ENCODE results near the gene EIF3D.
"Not testable (repeated sequence)": the region's sequence is repeated elsewhere in the genome, so short reads cannot be mapped to it uniquely, and the experiment has no call there.

Gene EIF3D

GRCh38 chr22:36532466-36532865, 3.5 kb upstream of the EIF3D start:
- peaks cover 1% of the 10 kb centered on the region for H3K36me3 ChIP-seq (ENCODE audit: control insufficient read depth, insufficient read depth, low read length)
- no peaks in the 10 kb centered on the region for H3K4me1 ChIP-seq (ENCODE audit: control insufficient read depth, insufficient read depth, low read length, poor library complexity, severe bottlenecking)
- WGBS, 2 experiments (ENCODE audit: insufficient coverage in 2 of 2), result 71 to 85% methylated on average over 1 to 2 of the region's 2 CpGs
- peaks cover 5% of the 10 kb centered on the region for H3K9me3 ChIP-seq (ENCODE audit: control insufficient read depth, low read length)
- no peak overlapping the region for H3K4me3 ChIP-seq (ENCODE audit: extremely low read depth, insufficient read depth, low read length, poor library complexity, severe bottlenecking)
- H3K27ac ChIP-seq (ENCODE audit: low read depth, low read length, severe bottlenecking), result no peak overlapping the region

GRCh38 chr22:36528341-36528740, 625 bp downstream of the EIF3D start:
- WGBS, 2 experiments (ENCODE audit: insufficient coverage in 2 of 2), result 13% methylated on average over 5 of the region's 8 CpGs

GRCh38 chr22:36522662-36523061, 6.3 kb downstream of the EIF3D start:
- Histone ChIP-seq H3K9me3 (ENCODE audit: control insufficient read depth, low read length) (no peaks in the 10 kb centered on the region), H3K36me3 (ENCODE audit: control insufficient read depth, insufficient read depth, low read length) (peaks cover 99% of the 10 kb centered on the region), H3K27ac (ENCODE audit: low read depth, low read length, severe bottlenecking) (no peak overlapping the region), H3K4me1 (ENCODE audit: control insufficient read depth, insufficient read depth, low read length, poor library complexity, severe bottlenecking) (no peaks in the 10 kb centered on the region), H3K4me3 (ENCODE audit: extremely low read depth, insufficient read depth, low read length, poor library complexity, severe bottlenecking) (no peak overlapping the region)
- 79 to 89% methylated on average over 4 of the region's 6 CpGs for WGBS, 2 experiments (ENCODE audit: insufficient coverage in 2 of 2)

More at GRCh38 chr22:36528341-36528740, 625 bp downstream of the EIF3D start:
- no peaks in the 10 kb centered on the region for H3K4me1 ChIP-seq (ENCODE audit: control insufficient read depth, insufficient read depth, low read length, poor library complexity, severe bottlenecking)
- H3K27ac ChIP-seq (ENCODE audit: low read depth, low read length, severe bottlenecking), result peak overlapping the region; percentile 94
- no peaks in the 10 kb centered on the region for H3K9me3 ChIP-seq (ENCODE audit: control insufficient read depth, low read length)
- peak overlapping the region; percentile 87 for H3K4me3 ChIP-seq (ENCODE audit: extremely low read depth, insufficient read depth, low read length, poor library complexity, severe bottlenecking)
- H3K36me3 ChIP-seq (ENCODE audit: control insufficient read depth, insufficient read depth, low read length), result peaks cover 42% of the 10 kb centered on the region

GRCh38 chr22:36520423-36520822, 8.5 kb downstream of the EIF3D start:
- H3K4me3 ChIP-seq (ENCODE audit: extremely low read depth, insufficient read depth, low read length, poor library complexity, severe bottlenecking), result no peak overlapping the region
- no peak overlapping the region for H3K27ac ChIP-seq (ENCODE audit: low read depth, low read length, severe bottlenecking)
- no peaks in the 10 kb centered on the region for H3K4me1 ChIP-seq (ENCODE audit: control insufficient read depth, insufficient read depth, low read length, poor library complexity, severe bottlenecking)
- no peaks in the 10 kb centered on the region for H3K9me3 ChIP-seq (ENCODE audit: control insufficient read depth, low read length)
- no CpG with 5 or more reads among the region's 3 CpGs for WGBS, 2 experiments (ENCODE audit: insufficient coverage in 2 of 2)
- H3K36me3 ChIP-seq (ENCODE audit: control insufficient read depth, insufficient read depth, low read length), result peaks cover 100% of the 10 kb centered on the region

- not testable (repeated sequence) for H3K9me3 ChIP-seq (ENCODE audit: control insufficient read depth, low read length); H3K4me3 ChIP-seq (ENCODE audit: extremely low read depth, insufficient read depth, low read length, poor library complexity, severe bottlenecking); H3K27ac ChIP-seq (ENCODE audit: low read depth, low read length, severe bottlenecking); H3K4me1 ChIP-seq (ENCODE audit: control insufficient read depth, insufficient read depth, low read length, poor library complexity, severe bottlenecking)
- peaks cover 100% of the 10 kb centered on the region for H3K36me3 ChIP-seq (ENCODE audit: control insufficient read depth, insufficient read depth, low read length)
- WGBS, 2 experiments (ENCODE audit: insufficient coverage in 2 of 2), result 100% methylated on average over 1 of the region's 2 CpGs; no CpG with 5 or more reads in 1 of the 2 experiments
Observed at GRCh38 chr22:36519906-36520305, 9.1 kb downstream of the EIF3D start.

- peaks cover 96% of the 10 kb centered on the region for H3K36me3 ChIP-seq (ENCODE audit: control insufficient read depth, insufficient read depth, low read length)
- 100% methylated on average over 1 of the region's 1 CpG for WGBS, 2 experiments (ENCODE audit: insufficient coverage in 2 of 2)
Observed at GRCh38 chr22:36514766-36515165, 14.2 kb downstream of the EIF3D start.

GRCh38 chr22:36512991-36513390, 16.0 kb downstream of the EIF3D start:
- H3K27ac ChIP-seq (ENCODE audit: low read depth, low read length, severe bottlenecking), result no peak overlapping the region
- H3K9me3 ChIP-seq (ENCODE audit: control insufficient read depth, low read length), result no peaks in the 10 kb centered on the region
- H3K36me3 ChIP-seq (ENCODE audit: control insufficient read depth, insufficient read depth, low read length), result peaks cover 79% of the 10 kb centered on the region
- WGBS, 2 experiments (ENCODE audit: insufficient coverage in 2 of 2), result 92 to 100% methylated on average over 1 to 2 of the region's 4 CpGs
- H3K4me3 ChIP-seq (ENCODE audit: extremely low read depth, insufficient read depth, low read length, poor library complexity, severe bottlenecking), result no peak overlapping the region
- H3K4me1 ChIP-seq (ENCODE audit: control insufficient read depth, insufficient read depth, low read length, poor library complexity, severe bottlenecking), result no peaks in the 10 kb centered on the region

More at GRCh38 chr22:36514766-36515165, 14.2 kb downstream of the EIF3D start:
- Histone ChIP-seq H3K27ac (ENCODE audit: low read depth, low read length, severe bottlenecking) (no peak overlapping the region), H3K9me3 (ENCODE audit: control insufficient read depth, low read length) (no peaks in the 10 kb centered on the region), H3K4me3 (ENCODE audit: extremely low read depth, insufficient read depth, low read length, poor library complexity, severe bottlenecking) (no peak overlapping the region), H3K4me1 (ENCODE audit: control insufficient read depth, insufficient read depth, low read length, poor library complexity, severe bottlenecking) (no peaks in the 10 kb centered on the region)

GRCh38 chr22:36512333-36512732, 16.6 kb downstream of the EIF3D start:
- H3K4me1 ChIP-seq (ENCODE audit: control insufficient read depth, insufficient read depth, low read length, poor library complexity, severe bottlenecking), result no peaks in the 10 kb centered on the region
- H3K9me3 ChIP-seq (ENCODE audit: control insufficient read depth, low read length), result no peaks in the 10 kb centered on the region
- peaks cover 72% of the 10 kb centered on the region for H3K36me3 ChIP-seq (ENCODE audit: control insufficient read depth, insufficient read depth, low read length)
- 96% methylated on average over 7 to 8 of the region's 8 CpGs for WGBS, 2 experiments (ENCODE audit: insufficient coverage in 2 of 2)
- no peak overlapping the region for H3K4me3 ChIP-seq (ENCODE audit: extremely low read depth, insufficient read depth, low read length, poor library complexity, severe bottlenecking)
- H3K27ac ChIP-seq (ENCODE audit: low read depth, low read length, severe bottlenecking), result no peak overlapping the region

- Histone ChIP-seq H3K4me1 (ENCODE audit: control insufficient read depth, insufficient read depth, low read length, poor library complexity, severe bottlenecking) (no peaks in the 10 kb centered on the region), H3K27ac (ENCODE audit: low read depth, low read length, severe bottlenecking) (no peak overlapping the region), H3K36me3 (ENCODE audit: control insufficient read depth, insufficient read depth, low read length) (peaks cover 61% of the 10 kb centered on the region), H3K9me3 (ENCODE audit: control insufficient read depth, low read length) (no peaks in the 10 kb centered on the region), H3K4me3 (ENCODE audit: extremely low read depth, insufficient read depth, low read length, poor library complexity, severe bottlenecking) (no peak overlapping the region)
- WGBS, 2 experiments (ENCODE audit: insufficient coverage in 2 of 2), result 83 to 90% methylated on average over 11 to 16 of the region's 17 CpGs
Observed at GRCh38 chr22:36510966-36511881, 17.7 kb downstream of the EIF3D start.

GRCh38 chr22:36510384-36510783, 18.6 kb downstream of the EIF3D start:
- H3K4me3 ChIP-seq (ENCODE audit: extremely low read depth, insufficient read depth, low read length, poor library complexity, severe bottlenecking), result no peak overlapping the region
- H3K36me3 ChIP-seq (ENCODE audit: control insufficient read depth, insufficient read depth, low read length), result peaks cover 52% of the 10 kb centered on the region
- WGBS, 2 experiments (ENCODE audit: insufficient coverage in 2 of 2), result 85% methylated on average over 2 of the region's 3 CpGs; no CpG with 5 or more reads in 1 of the 2 experiments
- no peaks in the 10 kb centered on the region for H3K4me1 ChIP-seq (ENCODE audit: control insufficient read depth, insufficient read depth, low read length, poor library complexity, severe bottlenecking)
- H3K27ac ChIP-seq (ENCODE audit: low read depth, low read length, severe bottlenecking), result no peak overlapping the region
- H3K9me3 ChIP-seq (ENCODE audit: control insufficient read depth, low read length), result no peaks in the 10 kb centered on the region

- 96 to 100% methylated on average over 2 to 4 of the region's 6 CpGs for WGBS, 2 experiments (ENCODE audit: insufficient coverage in 2 of 2)
- Histone ChIP-seq H3K4me3 (ENCODE audit: extremely low read depth, insufficient read depth, low read length, poor library complexity, severe bottlenecking) (no peak overlapping the region), H3K9me3 (ENCODE audit: control insufficient read depth, low read length) (no peaks in the 10 kb centered on the region), H3K36me3 (ENCODE audit: control insufficient read depth, insufficient read depth, low read length) (peaks cover 24% of the 10 kb centered on the region), H3K27ac (ENCODE audit: low read depth, low read length, severe bottlenecking) (no peak overlapping the region), H3K4me1 (ENCODE audit: control insufficient read depth, insufficient read depth, low read length, poor library complexity, severe bottlenecking) (no peaks in the 10 kb centered on the region)
Observed at GRCh38 chr22:36507518-36508010, 21.4 kb downstream of the EIF3D start.
